NCI-H526 (cell line): ENCODE results near the gene PET117.
"Not testable (repeated sequence)": the region's sequence is repeated elsewhere in the genome, so short reads cannot be mapped to it uniquely, and the experiment has no call there.

Experiments used
- DNase-seq, 2 experiments: peaks; one replicate each; lab custom pipeline; 2025; lab: John Stamatoyannopoulos, UW

The PET117 gene

DNA sequence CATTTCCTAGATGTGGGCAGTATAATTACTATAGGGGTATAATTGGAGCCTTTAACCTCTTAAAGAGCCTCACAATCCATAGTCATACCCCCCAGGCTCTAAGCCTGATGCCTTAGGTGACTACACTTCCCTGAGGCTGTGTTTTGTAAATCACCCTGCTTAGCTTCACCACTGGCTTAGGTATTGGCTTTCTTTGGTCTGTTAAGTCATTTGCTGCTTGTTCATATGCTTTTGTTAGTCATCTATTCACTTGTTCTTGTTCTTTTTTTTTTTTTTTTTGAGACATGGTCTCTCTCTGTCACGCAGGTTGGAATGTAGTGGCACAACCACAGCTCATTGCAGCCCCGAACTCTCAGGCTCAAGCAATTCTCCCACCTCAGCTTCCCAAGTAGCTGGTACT, 26.7 kb downstream of the PET117 start:
- DNase-seq = no peak

DNA sequence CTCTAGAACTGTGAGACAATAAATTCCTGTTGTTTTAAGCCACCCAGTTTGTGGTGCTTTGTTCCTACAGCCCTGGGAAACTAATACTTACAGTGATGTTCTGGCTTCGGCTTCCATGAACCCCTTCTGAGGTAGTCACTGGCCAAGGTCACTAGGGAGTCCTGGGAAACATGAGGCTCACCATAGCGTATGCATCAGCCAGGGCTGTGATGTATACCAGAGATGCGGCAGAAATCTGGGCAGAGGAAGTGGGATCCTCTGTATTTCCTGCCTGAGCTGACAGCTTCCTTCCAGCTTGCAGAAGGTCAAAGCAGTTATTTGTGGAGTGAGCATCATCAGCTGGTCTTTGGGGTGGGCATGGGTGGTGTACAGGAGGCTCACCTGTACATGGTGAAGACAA, 27.9 kb downstream of the PET117 start:
- DNase-seq = no peak

DNA sequence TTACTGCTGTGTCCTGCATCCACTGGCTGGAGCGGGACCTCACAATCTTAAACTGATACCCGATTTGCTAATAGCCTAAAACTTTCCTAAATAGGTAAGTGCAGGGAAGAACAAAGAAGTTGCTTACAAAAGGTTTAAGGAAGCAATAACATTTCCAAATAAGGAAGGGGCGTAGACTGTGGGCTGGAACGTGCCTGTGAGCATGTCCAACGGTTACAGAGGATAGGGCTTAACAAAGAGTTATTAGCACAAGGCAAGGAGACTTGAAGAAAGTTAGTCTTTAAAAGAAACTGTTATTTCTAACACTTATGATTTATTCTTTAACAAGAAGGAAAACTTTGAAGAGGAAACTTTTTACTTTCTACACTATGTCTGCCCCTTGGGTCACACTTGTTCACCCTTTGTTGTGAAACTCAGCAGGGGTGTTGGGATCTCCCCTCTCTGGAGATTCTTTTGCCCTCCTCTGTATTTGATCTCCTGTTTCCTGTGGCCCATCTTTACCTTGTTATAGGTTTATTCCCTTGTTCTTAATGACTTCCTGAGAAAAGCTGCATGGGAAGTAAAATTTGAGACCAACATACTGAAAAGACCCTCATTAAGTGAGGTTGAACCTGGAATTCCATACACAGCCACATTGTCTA, 28.7 kb downstream of the PET117 start:
- DNase-seq = no peak

DNA sequence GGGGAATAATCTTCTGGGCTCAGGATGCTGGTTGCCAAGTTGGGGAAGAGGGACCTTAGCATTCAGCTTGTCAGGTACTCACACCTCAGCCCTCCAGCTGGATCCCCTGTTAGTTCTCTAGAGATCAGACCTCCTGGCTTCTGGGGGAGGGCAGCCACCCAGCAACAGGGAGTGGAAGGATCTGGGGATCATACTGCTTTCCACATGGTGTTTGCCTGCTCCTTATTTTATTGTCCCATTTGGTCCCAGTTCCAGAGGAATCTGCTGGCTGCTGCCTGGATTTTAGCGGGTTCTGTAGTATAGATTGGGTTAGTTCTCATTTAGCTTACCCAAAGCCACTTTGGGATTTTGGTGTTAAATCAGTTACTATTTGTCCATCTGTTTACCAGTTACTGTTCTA, 29.3 kb downstream of the PET117 start:
- no peak for DNase-seq

DNA sequence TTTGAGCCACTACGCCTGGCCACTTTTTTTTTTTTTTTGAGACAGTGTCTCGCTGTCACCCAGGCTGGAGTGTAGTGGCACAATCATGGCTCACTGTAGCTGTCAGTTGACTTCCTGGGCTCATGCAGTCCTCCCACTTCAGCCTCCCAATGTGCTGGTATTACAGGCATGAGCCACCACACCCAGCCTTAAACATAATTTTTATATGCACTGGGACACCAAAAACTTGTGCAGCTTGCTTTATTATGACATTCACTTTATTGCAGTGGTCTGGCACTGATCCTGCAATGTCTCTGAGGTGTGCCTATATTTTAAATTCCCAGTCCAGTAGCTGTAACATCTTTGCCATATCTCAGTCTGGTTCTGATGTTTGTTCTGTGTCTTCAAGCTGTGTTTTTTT, 34.7 kb downstream of the PET117 start:
- DNase-seq = no peak

DNA sequence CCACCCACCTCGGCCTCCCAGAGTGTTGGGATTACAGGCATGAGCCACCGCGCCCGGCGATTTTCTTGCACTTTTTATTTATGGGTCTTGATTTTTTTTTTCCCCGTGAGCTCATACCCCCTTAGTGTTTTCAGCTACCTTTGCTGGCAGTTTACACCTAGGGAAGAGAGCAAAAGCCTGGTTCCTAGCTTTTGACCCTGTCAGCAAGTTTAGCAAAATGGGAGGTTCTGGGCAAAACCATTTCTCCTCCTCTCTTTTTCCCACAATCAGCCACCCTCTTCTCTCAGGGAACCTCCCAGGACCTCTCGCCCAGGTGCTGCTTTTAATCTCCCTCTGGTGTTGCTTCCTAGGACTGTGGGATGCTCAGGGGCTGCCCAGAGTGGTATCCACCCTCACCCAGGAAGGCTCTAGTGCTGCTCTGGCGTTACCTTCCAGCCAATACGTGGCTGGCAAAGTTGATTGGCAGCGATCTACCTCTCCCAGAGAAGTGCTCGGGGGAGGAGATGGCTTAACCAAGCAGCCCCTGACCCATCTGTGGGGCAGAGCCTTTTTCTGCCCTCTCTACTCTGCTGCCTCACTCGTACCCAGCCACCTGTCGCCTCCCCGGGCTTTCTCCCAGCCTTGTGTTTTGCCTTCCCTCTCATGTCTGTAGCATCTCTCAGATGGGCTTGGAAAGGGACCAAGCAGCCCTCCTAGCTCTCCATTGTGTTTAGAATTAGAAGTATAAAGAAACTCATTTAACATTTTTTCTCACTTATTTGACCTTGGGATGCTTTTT, 37.4 kb downstream of the PET117 start:
- DNase-seq = no peak

DNA sequence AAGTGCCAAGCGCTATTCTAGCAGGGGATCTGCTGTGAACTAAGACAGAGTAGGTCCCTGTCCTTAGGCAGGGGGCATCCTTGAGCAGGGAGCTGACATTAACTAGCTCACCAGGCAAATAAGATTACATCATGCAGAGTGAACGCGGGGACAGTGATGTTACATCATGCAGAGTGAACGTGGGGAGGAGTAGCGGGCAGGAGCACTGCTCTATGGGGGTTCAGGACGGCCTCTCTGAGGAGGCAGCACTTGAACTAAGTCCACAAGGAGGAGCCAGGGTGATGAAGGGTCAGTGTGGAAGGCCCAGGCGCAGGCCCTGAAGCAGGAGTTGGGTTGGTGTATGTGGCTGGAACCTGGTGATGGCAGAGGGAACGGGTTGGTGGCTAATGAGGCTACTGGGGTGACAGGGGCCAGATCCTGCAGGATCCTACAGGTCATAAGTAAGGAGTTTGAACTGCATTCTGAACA, 38.7 kb downstream of the PET117 start:
- DNase-seq = no peak

DNA sequence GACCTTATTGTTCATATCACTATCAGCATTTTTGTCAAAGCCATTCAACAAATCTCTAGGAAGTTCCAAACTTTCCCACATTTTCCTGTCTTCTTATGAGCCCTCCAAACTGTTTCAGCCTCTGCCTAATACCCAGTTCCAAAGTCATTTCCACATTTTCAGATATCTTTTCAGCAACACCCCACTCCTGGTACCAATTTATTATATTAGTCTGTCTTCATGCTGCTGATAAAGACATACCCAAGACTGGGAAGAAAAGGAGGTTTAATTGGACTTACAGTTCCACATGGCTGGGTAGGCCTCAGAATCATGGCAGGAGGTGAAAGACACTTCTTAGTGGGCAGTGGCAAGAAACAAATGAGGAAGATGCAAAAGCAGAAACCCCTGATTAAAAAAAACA, 42.7 kb downstream of the PET117 start:
- DNase-seq = not testable (repeated sequence)

DNA sequence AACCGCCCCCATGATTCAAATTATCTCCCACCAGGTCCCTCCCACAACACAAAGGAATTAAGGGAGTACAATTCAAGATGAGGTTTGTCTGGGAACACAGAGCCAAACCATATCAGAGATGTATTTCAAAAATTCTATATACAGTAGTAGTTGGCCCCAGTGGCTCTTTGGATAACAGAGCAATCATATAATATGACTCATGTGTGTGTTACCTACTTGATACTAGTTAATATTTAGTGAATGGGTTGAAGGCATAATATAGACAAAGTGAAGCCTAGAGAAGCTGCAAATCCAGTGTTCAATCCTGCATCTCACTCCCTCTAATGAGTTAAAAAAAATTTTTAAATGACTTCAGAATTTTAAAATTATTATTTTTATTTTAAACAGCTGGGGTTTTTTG, 43.2 kb downstream of the PET117 start:
- no peak for DNase-seq

DNA sequence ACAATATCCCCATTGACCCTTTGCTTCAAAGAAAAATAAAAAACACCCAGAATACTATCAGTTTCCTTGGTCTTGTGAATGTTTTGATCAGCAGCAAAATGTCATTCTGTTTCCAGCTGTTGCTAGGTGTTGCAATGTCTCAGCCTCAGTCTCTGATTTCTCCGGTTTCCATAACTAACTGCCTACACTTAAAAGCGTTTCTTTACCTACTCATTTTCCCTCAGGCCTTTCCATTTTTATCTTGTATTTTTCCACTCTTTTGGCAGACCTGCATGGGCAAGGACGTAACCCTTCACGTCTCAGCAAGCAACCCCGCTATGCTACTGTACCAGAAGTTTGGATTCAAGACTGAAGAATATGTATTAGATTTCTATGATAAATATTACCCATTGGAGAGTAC, 49.4 kb downstream of the PET117 start:
- DNase-seq = no peak

DNA sequence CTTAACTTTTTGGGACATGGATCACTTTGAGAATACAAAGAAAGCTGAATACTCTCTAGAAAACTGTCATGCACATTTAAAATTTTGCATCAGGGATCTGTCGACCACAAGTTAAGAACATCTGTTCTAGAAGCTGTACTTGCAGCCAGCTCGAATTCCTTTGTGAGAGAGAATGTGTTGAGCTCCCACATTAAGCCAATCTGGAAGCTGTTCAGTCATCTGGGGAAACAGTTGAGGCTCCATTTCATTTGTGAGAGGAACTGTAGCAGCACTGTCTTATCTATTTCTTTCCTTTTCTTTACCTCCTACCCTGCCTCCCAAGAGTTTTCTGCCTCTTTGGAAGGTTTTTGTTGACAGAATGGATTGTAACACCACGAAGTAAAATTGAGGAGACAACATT, 50.8 kb downstream of the PET117 start:
- DNase-seq = no peak

DNA sequence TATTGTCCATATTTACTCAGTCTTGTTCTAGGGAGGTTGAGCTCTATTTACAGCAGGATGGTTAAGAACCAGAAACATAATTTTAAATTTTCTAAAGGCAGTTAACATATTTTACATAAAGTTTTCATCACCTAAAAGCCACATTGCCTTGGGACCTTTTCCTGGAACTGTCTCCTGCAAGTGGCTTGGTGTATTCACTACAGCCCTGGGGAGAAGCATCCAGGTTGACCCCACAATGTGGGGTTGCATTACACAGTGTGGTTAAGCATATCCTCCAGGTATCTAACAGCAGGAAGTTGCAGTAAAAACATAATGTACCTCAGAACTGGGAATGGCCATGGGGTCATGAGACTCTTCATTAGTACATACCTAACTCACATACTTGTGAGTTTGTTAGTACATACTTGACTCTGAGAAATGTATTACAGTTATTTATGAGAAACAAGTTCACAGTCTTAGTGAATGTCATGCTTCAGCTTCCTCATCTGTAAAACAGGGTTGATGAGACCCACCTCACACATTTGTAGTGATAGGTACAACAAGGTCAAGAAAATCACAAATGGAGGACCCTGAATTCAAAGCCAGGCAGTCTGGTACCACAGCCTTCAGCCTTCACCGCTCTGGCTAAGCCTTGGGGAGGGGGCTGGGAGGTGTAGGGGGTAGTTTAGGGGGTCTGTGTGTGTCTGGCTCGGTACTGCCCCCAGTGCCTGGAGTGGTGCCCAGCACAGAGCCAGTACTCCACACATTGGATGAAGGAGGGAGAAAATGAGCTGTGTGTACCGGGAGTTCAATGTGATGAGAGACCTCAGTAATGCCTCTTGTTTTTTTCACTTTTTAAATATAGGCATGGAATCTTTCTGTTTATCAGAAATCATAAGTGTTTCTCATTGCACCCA, 52.9 kb downstream of the PET117 start:
- no peak for DNase-seq

DNA sequence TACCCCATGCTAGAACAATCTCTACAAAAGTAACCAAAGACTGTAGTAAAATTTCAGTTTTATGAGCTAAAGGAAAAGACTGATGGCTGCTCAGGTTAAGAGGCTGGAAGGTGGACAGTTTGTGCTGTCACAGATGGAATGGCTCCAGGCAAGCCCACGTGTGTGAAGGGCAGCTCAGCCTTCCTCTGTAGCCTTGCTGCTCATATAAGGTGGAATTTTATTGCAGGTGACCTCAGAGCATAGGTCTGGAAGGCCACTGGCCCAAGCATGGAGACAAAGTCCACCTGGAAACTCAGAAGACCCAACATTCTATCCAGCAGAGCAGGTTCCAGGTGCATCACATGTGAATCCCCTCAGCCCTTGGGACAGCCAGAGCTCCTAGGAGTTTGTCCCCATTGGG, 53.6 kb downstream of the PET117 start:
- DNase-seq = no peak
